ENCODE measurements around the gene UNCX.

Gene UNCX

DNA sequence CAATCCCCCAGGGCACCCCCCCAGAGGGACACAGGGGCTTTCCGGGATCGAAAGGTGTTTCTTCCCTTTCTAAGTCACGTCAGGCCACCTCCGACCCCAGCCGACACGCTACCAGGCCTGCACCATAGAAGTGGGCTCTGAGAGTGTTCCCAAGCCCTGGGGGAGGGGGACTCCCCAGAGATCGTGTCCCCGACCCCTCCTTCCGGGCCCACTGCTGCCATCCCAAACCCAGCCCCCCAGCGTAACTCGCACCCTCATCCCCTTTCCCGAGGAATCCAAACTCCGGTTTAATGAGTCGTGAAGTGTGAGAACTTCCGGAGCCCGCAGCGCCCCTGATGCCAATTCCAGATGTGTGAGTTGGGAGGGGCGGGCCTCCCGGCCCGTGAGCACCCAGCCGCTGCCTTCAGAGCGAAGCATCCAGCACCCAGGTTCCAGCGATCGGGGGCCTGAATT, 11.3 kb downstream of the UNCX start:
- no peak for DNase-seq (ENCODE audit: low spot score)

DNA sequence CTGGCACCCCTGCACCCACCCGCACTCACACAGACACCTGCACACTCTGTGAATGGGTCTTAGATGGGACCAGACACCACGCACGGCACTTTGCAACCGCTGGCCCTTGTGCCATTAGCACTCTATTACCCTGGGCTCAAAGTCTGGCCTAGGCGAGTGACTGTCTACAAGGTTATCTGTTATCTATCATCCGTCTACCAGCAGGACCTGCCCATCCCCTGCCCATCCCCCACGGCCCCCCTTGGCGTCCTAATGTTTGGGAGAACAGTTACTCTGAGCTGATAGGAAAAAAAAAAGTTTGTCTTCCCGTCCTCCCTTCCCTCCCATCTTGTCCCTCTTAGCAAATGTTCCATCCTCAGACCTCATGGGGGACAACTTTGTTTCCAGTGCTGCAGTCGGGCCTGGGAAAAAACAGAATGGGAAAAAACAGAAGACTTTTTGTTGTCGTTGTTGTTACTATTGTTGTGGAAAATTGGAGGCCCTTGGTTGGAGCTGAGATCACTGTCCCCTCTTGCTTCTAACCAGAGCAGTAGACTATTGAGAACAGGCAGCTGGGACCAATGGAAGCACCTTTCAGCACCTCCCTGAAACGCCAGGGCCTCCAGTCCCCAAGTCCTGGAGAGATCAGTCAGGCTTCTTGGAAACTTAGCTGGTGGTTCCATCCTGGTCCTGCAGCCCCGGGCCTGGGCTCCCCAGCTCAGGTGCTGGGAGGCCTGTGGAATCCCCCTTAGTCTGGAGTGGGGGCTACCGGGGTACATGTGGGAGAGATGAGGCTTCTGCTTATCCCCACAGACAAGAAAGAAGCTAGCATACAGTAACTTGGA, 12.2 kb downstream of the UNCX start:
- DNase-seq (ENCODE audit: low spot score): no peak

DNA sequence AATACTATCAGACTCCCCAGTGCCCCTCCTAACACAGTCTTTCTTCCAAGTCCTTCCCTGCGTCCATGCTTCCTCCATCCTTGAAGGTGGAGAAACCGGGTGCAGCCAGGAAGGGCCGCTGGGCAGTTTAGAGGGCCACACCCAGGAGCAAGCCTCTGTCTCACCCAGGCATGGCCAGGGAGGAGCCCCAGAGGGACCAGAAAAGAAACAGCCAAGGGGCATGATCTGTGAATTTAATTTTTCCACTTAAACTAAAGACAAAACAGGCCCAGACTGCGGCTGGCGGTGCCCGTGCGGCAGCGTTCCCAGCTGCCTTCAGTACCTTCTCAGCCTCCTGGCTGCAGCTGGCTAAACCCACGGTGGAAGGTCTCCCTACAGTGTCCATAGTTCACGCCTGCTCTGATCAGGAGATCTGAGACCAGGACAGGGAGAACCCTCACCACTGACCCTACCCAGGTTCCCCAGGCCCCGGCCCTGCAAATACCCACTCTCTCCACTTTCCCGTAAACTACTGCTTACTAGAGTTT, 12.9 kb downstream of the UNCX start:
- no peak for DNase-seq (ENCODE audit: low spot score)

DNA sequence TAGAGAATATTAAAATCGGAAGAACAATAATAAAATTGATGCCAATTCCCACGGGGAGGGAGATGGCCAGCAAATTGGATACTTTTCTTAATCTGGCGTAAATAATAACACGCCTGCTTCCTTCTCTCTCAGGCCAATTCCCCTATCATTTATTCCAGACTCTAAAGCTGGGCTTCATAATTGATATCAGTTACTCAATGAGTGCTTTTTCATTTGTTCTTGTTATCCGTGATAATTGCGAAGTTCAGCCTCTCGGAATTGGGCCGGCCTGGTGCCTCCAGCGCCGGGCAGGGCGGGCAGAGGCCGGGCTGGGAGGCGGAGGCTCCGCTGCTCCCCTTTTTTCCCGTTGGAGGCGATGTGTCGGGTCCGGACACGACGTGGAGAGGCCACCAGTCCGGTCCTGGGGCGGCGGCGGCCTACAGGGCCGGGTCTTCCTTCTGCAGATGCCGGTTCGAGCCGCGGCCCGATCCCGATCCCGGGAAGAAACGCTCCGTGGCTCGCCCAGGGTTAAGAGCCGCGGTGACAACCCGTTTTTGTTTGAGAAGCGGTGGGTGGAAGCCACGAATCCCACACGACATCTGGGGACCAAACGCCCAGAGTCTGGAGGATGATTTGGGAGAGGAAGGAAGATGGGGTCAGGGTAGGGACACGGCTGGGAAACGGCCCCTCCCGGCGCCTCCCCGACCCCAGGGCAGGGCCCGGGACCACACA, 13.6 kb downstream of the UNCX start:
- no peak for DNase-seq (ENCODE audit: low spot score)

DNA sequence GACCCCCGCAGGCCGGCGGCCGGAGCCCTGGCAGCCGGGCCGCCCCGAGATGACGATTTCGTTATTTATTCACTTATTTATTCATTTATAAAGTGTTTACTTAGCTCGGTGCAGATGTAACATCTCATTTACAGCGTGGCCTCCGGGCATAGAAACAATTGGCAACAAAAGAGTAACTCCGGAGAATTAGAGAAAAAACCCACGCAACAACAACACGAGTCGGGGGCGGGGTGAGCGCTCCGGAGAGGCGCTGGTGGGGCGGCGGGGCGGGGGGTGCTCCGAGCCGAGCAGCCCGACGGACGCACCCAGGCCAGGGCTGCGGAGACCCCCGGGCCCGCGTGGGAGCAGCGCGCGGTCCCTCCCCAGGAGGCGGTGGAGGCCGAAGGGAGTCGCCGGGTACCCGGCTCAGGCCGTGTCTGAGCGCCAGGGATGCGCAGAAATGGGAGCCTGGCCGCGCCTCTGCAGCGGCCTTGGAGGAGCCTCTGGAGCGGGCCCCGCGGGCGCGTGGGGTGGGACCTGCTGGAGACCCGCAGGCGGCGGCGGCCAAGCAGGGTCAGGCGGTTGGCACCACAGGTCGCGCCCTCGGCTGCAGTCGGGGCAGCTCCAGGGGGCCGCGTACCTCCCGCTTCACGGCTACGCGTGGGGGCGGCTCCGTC, 14.3 kb downstream of the UNCX start:
- no peak for DNase-seq (ENCODE audit: low spot score)

DNA sequence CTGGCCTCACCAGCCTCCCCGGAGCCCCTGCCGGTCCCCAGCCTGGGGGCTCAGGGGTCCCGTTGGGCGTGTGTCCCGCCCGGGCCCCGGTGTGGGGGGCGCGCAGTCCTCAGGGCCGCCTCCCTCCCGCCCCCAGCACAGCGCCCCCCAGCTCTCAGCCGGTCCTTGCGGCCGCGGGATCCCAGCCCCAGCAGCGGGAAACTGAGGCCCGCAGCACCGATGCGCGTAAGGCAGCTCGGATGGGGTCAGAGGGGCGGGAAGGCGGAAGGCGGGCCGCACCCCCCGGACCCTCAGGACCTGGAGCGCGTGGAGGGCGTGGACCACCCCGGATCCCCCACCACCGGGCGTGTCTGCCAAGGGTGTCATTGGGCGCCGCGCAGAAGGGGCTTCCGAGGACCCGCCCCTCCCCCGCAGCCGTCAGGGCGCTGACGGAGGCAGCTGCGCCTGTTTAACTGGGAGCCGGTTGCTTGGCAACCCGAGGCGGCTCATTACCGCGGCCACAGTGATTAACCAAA, 14.9 kb downstream of the UNCX start:
- no peak for DNase-seq (ENCODE audit: low spot score)

DNA sequence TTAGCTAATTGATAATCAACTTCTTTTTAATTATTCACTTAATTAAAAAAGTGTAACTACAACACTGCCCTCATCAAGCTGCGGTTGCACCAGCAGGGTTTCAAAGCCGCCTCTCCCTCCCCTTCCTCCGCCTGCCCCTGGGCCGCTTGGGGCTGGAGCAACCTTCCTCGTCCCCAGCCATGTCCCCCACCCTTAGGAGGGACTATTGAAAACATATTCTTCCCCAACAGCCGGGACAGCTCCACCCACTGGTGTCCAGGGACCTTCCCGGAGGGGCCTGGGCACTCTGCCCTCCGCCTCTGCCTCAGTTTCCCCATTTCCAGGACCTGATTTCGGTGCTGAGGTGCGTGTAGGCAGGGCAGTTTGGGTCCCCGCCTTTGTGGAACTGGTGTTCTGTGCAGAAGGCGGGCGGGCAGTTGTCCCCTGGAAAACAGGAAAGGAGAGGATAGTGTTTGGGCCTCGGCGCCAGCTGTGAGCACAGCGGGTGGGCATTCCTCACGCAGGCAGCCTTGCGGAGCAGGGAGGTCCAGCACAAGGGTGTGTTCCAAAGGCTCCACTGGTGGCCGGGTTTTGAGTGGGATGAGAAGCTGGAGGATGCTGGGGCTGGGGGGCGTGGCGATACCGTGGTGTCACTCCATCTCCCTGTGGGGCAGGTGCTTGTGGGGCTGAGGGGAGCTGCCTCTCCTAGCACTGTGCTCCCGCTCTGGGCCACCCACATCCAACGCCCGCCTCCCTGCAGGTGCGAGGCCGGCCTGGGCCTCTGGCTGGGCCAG, 15.7 kb downstream of the UNCX start:
- DNase-seq (ENCODE audit: low spot score): no peak

DNA sequence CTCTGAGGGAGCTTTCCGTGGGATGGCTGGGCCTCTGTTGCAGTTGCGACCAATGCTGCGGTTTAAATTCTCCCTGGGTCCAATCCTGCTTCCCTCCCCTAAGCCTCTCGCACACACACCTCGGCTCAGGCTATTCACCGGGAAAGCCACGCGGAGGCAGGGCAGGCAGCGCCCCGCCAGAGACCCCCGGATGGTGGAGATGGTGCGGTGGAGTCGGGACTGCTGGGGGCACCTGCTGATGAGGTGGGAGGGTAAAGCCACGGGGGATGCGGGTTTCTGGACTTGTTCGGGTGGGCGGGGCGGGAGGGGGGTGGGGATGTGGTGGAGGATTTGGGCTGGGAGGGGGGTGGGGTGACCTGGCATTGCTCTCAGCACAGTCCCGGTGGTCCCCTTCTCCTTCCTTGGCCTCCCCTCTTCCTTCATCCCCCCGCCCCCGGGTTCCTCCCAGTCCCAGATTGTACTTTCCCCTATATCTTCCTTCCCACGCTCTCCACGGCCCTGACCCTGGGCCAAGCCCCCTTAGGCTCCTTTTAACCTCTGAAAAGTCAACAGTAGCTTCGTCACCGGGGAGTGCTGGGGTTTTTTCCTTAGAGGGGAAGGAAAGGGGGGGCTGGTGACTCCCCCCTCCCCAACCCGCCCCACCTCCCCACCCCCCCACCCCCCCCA, 16.4 kb downstream of the UNCX start:
- no peak for DNase-seq (ENCODE audit: low spot score)

DNA sequence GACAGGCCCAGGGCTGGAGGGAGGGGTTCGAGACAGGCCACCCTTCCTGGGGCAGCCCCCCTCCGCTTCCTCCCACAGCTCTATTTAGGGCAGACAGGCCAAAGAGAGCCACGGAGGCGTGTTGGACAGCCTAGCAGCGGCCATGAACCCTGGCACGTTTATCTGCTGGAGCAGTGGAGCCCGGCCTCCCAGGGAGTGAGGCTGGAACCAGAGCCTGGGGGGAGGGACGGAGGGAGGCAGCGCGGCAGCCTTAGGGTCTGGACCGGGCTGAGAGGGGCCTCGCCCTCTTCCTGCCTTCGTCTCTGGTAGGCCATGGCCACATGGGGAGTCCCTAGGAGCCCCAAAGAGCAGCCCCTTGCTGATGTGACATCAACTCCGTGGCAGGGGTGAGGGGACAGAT, 17.1 kb downstream of the UNCX start:
- no peak for DNase-seq (ENCODE audit: low spot score)

DNA sequence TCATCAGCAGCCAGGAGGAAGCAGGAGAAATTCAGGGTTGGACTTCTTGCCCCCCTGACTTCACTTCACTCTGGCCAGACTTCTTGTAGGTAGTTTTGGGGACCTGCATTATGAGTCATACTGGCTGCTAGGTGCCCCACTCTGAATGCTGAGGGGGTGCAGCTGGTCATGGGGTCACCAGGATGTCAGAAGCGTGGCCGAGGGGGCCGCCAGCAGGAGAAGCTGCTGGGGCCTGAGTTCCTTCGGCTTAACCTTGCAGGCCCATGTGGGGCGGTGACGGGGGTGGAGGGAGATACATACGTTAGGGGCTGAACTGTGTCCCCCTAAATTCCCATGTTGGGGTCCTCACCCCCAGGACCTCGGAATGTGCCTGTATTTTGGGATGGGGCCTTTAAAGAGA, 18.2 kb downstream of the UNCX start:
- DNase-seq (ENCODE audit: low spot score): no peak

DNA sequence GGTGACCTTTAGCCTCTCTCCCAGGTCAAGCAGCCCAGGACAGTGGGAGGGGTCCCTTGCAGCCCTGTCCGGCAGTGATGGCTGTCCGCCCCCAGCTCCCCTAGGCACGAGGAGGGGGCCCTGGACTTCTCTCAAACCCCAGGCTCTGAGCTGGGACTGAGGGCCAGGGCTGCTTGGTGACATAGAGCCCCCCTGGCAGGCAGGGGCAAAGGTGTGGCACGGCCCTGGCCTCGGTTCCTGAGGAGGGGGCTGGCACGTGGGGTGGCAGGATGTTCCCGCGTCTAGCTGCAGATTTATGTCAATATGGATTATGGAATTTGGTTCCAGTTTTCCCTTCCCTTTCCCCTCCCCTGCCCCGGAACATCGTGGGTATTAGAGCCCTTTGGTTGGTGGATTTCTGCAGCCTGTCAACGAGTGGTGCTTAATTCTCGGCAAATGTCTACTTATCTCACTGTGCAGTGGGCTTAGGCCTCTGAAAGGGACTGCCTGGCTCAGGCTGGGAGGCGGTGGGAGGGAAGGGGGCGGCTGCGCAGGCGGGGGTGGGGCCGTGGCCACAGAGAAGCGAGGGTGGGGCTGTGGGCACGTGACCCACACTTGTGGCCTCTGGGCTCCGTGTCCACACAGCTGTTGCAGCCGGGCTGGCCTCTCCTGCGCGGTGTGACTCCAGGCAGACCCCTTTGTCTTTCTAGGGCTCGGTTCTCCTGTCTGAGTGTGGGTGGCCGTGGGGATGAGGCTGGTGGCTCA, 19.3 kb downstream of the UNCX start:
- DNase-seq (ENCODE audit: low spot score): no peak

DNA sequence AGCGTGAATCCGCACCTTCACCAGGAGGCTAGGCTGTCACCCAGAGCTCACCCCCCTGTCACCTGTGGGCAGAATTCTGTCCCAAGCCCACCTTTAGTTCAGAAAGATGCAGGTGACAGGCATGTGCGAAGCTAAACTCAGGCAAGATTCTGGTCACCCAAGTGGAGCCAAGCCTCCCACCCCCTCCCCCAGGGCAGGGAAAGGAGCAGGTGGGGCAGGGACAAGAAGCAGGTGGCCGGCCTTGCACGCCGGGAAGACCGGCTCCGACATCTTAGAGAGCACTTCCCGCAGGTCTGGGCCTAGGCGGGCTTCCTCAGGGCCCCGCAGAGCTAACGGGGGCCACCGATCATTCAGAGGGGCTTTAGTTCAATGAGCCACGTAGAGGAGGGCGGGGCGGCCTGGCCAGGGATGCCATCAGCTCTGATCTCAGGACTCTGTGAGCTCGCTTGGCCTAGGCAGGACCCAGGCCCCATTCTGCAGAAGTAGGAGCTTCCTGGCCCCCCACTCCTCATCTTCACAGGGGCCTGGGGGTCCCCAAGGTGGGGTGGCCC, 19.9 kb downstream of the UNCX start:
- no peak for DNase-seq (ENCODE audit: low spot score)

DNA sequence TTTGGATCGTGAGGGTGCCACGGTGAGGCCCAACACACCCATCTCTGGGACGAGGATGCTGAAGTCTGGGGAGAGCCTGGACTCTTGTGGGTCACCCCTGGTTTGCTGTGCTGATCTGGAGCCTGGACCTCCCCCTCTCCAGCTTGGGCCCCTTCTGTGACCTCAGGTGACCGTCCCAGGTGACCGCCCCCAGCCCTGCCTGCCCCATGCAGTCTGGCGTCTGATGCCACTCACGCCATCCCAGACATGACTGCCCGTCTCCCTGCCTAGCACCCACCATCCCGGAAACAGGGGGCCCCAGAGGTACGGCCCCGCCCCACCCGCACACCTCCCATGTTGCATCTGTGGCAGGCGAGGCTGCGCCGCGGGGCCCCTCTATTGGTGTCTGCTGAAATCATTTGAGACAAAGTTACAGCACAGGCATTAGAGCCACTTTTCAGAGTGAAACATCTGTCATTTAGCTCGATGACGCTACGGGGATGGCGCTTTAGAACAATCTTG, 21.1 kb downstream of the UNCX start:
- DNase-seq (ENCODE audit: low spot score): no peak

DNA sequence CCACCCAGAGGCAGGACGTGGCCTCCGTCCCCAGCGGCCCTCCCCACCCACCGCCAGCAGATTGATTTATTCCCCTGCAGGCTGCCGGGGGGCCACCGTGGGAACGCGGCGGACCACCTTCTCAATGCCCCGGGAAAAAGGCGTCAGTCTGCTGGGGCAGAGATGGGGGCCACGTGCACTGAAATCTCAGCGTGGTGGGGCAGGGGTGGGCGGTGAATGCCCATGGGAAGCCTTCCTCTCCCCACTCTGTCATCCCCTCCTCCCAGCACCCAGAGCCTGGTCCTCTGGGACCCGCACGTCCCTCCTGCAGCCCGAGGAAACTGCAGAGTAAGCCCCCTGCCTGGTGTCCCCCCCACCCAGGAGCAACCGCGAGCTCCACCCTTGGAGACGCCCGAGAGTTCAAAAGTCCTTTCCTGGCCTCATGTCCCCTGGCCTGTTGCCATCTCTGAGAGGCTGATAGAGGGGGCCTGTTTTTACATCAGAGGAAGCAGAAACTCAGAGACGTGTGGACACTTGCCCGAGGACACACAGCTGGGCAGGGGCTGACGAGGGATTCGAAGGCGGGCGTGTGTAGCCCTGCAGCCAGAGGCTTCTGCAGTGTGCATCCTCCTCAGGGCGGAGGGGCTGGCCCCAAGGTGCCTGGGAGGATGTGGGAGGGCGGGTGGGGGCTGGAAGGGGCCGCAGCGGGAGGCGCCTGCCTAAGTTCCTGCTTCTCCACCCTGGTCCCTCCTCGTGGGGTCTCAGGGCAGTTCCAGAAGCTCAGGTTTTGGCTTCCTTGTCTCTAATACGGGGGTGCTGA, 21.8 kb downstream of the UNCX start:
- DNase-seq (ENCODE audit: low spot score): no peak

DNA sequence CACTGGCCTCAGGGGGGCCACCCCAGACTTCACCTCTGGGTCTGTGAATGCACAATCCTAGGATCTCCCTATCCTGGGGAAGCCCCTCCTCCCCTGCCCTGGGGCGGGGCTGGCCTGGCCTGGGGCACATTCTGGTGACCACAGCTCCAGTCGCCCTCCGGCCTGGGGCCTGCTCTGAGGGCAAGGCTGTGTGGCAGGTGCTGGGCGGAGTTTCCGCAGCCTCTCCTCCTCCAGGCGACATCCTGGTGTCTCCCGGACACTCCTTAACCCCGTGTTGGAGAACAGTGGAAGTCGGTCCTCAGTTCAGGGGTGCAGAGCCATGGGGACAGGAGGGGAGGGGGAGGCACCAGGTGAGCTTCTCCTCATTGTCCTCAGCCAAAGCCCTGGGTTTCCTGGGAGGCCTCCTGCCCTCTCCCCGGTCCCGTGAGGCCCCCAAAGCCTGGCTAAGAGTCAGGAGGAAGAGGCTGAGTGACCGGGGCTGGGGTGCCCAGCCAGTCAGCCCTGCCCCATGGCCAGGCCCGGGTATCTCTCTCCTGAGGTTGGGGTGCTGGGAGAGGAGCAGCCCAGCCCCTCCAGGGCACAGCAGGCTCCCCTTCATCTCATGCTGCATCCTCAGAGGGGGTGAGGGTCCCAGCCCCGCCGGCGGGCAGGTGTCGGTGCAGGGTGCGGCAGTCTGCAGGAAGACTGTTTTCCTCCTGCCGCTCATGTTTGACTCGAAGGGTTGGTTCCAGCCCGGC, 22.6 kb downstream of the UNCX start:
- DNase-seq (ENCODE audit: low spot score): no peak

DNA sequence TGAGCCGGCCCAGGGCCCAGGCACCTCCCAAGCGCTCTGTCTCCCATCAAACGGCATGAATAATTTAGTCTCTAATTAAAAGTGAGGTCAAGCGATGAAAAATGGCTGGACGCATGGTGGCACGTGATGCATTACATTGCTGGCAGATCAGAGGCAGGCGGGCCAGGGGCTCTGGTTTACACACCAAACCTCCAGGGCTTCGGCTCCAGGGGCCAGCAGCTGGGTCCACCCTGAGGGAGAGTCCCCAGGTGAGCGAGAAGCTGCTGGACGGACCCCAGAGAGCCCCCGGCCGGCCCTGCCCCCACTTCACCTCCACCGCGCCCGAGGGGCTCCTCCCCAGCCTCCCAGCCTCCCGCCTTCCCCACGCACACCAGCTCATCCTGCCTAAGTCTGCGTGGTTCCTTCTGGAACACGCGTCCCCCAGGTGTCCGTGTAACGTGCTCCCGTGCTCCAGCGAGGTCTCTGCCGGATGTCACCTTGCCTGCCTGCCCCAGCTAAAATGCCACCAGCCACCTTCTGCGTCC, 23.2 kb downstream of the UNCX start:
- DNase-seq (ENCODE audit: low spot score): no peak

DNA sequence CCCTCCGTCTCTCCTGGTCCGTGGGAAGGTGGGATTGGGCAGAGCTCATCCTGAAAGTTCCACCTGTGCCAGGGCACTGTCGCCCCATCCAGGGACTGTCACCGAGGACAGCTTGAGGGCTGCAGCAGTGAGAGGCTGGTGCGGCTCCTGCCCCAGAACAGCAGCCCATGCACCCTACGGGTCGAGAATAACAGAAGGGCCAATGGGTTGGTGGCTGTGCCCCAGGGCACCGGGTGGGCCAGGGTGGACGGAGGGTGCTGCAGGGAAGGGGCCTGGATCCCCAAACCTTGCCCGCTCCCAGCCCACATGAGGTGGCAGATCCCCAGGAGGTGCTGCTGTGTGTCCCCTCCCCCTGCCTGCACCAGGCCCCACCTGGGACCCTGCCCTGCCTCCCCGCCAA, 23.9 kb downstream of the UNCX start:
- DNase-seq (ENCODE audit: low spot score): no peak

DNA sequence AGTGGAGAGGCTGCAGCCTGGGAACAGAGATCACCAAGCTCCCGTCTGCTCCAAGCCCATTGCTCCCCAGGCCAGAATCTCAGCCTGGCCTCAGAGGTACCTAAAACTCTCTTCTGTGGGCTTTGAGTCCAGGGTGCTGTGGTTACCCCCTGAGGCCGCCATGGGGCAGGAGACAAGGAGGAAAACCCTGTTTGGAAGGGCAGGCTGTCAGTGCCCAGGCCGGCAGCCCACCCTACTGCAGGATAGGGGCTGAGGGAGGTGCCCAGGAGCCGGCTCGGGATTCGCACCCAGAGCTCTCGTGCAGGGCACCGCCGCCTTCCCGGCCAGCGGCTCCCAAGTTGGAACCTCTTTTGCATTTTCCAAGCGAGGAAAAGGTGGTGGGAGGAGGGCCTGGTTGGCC, 24.5 kb downstream of the UNCX start:
- DNase-seq (ENCODE audit: low spot score): no peak
